ENCODE measurements around the gene FGD2. TPM values are rescaled to one million over a fixed set of nuclear protein-coding genes. Genes with fewer than 3 reads are reported as not detected.
A peak's percentile ranks its signal among the peaks of the same experiment; 100 is the strongest.

Gene FGD2
- total and polyA plus RNA-seq, 5 donors from 2014 or later, result 0.21 to 1.9 (median 0.60) TPM; not detected in 1

DNA sequence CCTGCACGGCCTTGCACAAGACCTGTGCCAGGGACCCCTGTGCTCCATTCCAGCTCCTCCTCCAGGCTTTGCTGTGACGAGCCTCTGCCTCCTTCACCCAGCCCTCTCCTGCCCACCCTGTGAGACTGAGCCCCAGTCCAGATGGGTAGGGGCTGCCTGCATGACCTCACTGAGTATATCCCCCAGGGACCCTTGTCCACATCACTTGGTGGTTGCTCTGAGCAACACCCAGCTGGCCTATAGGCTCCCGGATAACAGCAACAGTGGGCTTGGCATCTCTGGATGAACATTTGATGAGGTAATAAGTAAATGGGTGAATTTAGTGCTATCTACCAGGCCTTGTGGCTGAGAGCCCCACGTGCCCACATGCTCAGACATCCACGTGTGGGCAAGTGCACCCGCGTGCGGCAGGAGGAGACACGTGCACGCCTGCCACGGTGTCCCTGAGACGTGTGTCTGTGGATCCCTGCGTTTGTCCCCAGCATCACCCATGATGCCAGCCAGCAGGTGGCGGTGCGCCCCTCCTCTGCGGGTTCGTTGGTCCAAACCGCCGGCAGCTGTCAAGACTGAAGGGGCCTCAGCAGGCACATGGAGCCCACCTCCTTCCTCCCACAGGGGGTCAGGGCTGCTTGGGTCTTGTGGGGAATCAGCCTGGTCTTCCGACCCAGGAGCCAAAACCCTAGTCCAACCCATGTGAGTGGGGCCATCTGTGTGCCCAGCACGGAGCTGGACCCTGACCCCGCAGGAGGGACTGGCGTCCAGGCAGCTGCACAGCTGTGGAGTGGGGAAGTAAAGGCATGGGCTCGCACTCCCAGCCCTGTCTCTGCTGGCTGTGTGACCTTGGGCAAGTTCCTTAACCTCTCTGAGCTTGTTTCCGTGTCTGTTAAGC lies 45.9 kb downstream of the FGD2 start:
- H3K27ac Mint-ChIP-seq, result peak overlapping the region; percentile 93 to 99 (median 97)
- ATAC-seq (ENCODE audit: low read depth in 2 of 2), result peak; percentile 72 to 73

DNA sequence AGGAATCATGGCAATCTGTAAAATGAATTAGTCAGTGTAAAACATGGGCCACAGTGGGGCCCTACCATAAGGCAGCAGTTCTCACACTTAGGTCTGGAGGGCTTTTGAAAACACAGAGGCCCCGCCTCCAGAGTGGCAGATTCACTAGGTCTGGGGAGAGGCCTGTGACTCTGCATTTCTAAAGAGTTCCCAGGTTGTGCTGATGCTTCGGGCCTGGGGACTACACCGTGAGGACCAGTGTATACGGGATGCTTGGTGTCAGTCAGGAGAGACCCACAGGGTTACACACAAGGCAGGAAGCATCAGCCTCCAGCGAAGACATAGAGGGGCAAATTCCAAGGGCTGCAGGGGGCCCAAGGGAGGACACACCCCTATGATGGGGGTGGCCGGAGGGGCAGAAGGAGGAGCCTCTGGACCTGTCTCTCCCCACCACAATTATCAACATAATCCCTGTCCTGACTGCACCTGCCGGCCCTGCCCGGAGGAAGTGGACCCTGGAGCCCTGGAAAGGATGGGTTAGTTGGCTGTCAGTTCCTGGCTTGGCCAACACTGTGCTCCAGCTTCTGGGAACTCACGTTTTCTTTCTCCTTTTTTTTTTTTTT lies 46.7 kb downstream of the FGD2 start:
- DNase-seq, result peak in 1 of 3 donors; percentile 72
- H3K9me3 Mint-ChIP-seq, result peaks cover 0 to 1% (median 0%) of the 10 kb centered on the region in 7 donors
- Histone ChIP-seq H3K4me3 (ENCODE audit: low read depth, low read length) (no peak overlapping the region), H3K9me3 (ENCODE audit: control insufficient read depth in 2 of 2, low read length in 2 of 2) (no peaks in the 10 kb centered on the region), H3K36me3 (ENCODE audit: control insufficient read depth, insufficient read depth, low read length) (no peaks in the 10 kb centered on the region), H3K27ac (ENCODE audit: insufficient read depth, low read length, poor library complexity, severe bottlenecking) (peak overlapping the region; percentile 3), H3K27me3 (ENCODE audit: control insufficient read depth, insufficient read depth, low read length) (no peaks in the 10 kb centered on the region), H3K4me1 (ENCODE audit: control insufficient read depth, insufficient read depth, low read length, poor library complexity, severe bottlenecking) (peaks cover 49% of the 10 kb centered on the region)
- no peaks in the 10 kb centered on the region for H3K27me3 Mint-ChIP-seq
- peak overlapping the region; percentile 17 to 97 (median 90) for H3K27ac Mint-ChIP-seq
- no peak for ATAC-seq (ENCODE audit: low read depth in 2 of 2)
- H3K4me3 Mint-ChIP-seq, result peak overlapping the region; percentile 60 to 79 (median 65)
- peaks cover 14 to 55% (median 46%) of the 10 kb centered on the region in 4 donors for H3K4me1 Mint-ChIP-seq
- H3K36me3 Mint-ChIP-seq, result no peaks in the 10 kb centered on the region

More for the DNA sequence above, 45.9 kb downstream of the FGD2 start:
- peak; percentile 73 to 97 (median 84) for DNase-seq
- Mint-ChIP-seq H3K9me3 (peaks cover 0 to 3% (median 0%) of the 10 kb centered on the region in 7 donors), H3K36me3 (no peaks in the 10 kb centered on the region), H3K4me1 (peaks cover 19 to 63% (median 51%) of the 10 kb centered on the region in 4 donors), H3K27me3 (no peaks in the 10 kb centered on the region), H3K4me3 (peak overlapping the region; percentile 65 to 83 (median 75))
- Histone ChIP-seq H3K4me1 (ENCODE audit: control insufficient read depth, insufficient read depth, low read length, poor library complexity, severe bottlenecking) (peaks cover 57% of the 10 kb centered on the region), H3K27me3 (ENCODE audit: control insufficient read depth, insufficient read depth, low read length) (no peaks in the 10 kb centered on the region), H3K27ac (ENCODE audit: insufficient read depth, low read length, poor library complexity, severe bottlenecking) (peak overlapping the region; percentile 85), H3K4me3 (ENCODE audit: low read depth, low read length) (no peak overlapping the region), H3K9me3 (ENCODE audit: control insufficient read depth in 2 of 2, low read length in 2 of 2) (no peaks in the 10 kb centered on the region), H3K36me3 (ENCODE audit: control insufficient read depth, insufficient read depth, low read length) (no peaks in the 10 kb centered on the region)

DNA sequence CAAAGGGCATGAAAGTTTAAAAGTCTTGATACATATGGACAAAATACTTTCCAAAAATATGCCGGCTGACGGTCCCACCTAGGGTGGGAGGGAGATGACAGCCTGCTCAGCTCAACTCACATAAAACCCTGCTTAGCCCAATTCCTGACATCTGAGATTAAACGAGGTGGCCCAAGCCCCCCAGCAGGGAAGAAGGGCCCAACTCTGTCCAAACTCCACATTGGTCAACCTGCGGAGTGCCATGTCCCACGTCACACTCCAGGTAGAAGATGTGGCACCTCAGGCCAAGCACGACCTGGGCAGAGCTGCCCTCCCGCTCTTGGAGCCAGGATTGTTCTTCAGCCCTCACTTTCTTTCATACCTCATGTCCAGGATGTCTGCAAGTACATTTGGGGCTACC lies 48.2 kb downstream of the FGD2 start:
- Histone ChIP-seq H3K27me3 (ENCODE audit: control insufficient read depth, insufficient read depth, low read length) (no peaks in the 10 kb centered on the region), H3K9me3 (ENCODE audit: control insufficient read depth in 2 of 2, low read length in 2 of 2) (no peaks in the 10 kb centered on the region), H3K36me3 (ENCODE audit: control insufficient read depth, insufficient read depth, low read length) (no peaks in the 10 kb centered on the region), H3K4me1 (ENCODE audit: control insufficient read depth, insufficient read depth, low read length, poor library complexity, severe bottlenecking) (peaks cover 34% of the 10 kb centered on the region), H3K27ac (ENCODE audit: insufficient read depth, low read length, poor library complexity, severe bottlenecking) (no peak overlapping the region), H3K4me3 (ENCODE audit: low read depth, low read length) (no peak overlapping the region)
- H3K4me1 Mint-ChIP-seq, result peaks cover 8 to 40% (median 34%) of the 10 kb centered on the region in 4 donors
- DNase-seq, result no peak
- H3K9me3 Mint-ChIP-seq, result no peaks in the 10 kb centered on the region
- peak overlapping the region in 1 of 3 donors; percentile 42 for H3K27ac Mint-ChIP-seq
- H3K4me3 Mint-ChIP-seq, result no peak overlapping the region
- no peaks in the 10 kb centered on the region for H3K27me3 Mint-ChIP-seq
- no peak for ATAC-seq (ENCODE audit: low read depth in 2 of 2)
- H3K36me3 Mint-ChIP-seq, result no peaks in the 10 kb centered on the region

DNA sequence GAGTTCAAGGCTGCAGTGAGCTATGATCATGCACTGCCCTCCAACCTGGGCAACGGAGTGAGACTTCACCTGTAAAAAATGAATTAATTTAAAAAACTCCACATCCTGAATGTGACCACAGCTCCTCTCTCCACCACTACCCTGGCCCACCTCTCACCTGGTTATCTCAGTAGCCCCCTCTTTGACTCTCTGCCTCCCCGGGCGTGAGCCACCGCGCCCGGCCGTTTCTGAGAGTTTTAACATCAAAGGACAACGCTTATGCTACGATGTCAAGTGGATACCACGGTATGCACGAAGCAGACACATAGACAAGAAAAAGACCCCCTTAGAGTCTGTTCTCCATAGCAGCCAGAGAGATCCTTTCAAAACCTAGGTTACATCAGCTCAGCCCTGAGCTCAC lies 48.7 kb downstream of the FGD2 start:
- Histone ChIP-seq H3K36me3 (ENCODE audit: control insufficient read depth, insufficient read depth, low read length) (no peaks in the 10 kb centered on the region), H3K27ac (ENCODE audit: insufficient read depth, low read length, poor library complexity, severe bottlenecking) (no peak overlapping the region), H3K9me3 (ENCODE audit: control insufficient read depth in 2 of 2, low read length in 2 of 2) (no peaks in the 10 kb centered on the region), H3K4me3 (ENCODE audit: low read depth, low read length) (no peak overlapping the region), H3K27me3 (ENCODE audit: control insufficient read depth, insufficient read depth, low read length) (no peaks in the 10 kb centered on the region), H3K4me1 (ENCODE audit: control insufficient read depth, insufficient read depth, low read length, poor library complexity, severe bottlenecking) (peaks cover 29% of the 10 kb centered on the region)
- Mint-ChIP-seq H3K4me3 (peak overlapping the region in 1 of 4 donors; percentile 60), H3K27me3 (no peaks in the 10 kb centered on the region), H3K4me1 (peaks cover 3 to 35% (median 29%) of the 10 kb centered on the region in 4 donors), H3K36me3 (no peaks in the 10 kb centered on the region), H3K9me3 (no peaks in the 10 kb centered on the region), H3K27ac (peak overlapping the region in 2 of 3 donors; percentile 66 to 81)
- ATAC-seq (ENCODE audit: low read depth in 2 of 2) (no peak), DNase-seq (no peak)

DNA sequence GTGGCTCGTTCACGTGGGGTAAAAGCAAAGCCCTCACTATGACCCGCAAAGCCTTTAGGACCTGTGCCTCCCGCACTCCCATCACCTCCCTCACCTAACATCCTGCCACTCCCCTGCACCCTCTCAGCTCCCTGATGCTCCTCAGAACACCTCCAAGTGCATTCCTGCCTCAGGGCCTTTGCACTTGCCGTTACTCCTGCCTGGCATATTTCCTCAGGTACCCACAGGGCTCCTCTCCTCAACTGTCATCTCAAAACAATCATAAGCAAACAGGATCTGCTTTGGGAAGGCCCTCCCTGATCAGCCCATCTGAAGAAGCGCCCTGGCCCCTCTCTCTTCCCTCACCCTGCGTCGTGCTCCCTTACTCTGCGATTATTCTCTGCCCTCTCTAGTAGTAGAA lies 49.1 kb downstream of the FGD2 start:
- H3K4me3 ChIP-seq (ENCODE audit: low read depth, low read length), result no peak overlapping the region
- Mint-ChIP-seq H3K4me1 (peaks cover 0 to 31% (median 25%) of the 10 kb centered on the region in 4 donors), H3K27ac (peak overlapping the region in 1 of 3 donors; percentile 81), H3K27me3 (no peaks in the 10 kb centered on the region), H3K9me3 (no peaks in the 10 kb centered on the region), H3K4me3 (peak overlapping the region in 1 of 4 donors; percentile 60), H3K36me3 (no peaks in the 10 kb centered on the region)
- H3K27ac ChIP-seq (ENCODE audit: insufficient read depth, low read length, poor library complexity, severe bottlenecking), result no peak overlapping the region
- no peaks in the 10 kb centered on the region for H3K27me3 ChIP-seq (ENCODE audit: control insufficient read depth, insufficient read depth, low read length)
- H3K9me3 ChIP-seq (ENCODE audit: control insufficient read depth in 2 of 2, low read length in 2 of 2), result no peaks in the 10 kb centered on the region
- H3K4me1 ChIP-seq (ENCODE audit: control insufficient read depth, insufficient read depth, low read length, poor library complexity, severe bottlenecking), result peaks cover 25% of the 10 kb centered on the region
- no peaks in the 10 kb centered on the region for H3K36me3 ChIP-seq (ENCODE audit: control insufficient read depth, insufficient read depth, low read length)
- DNase-seq, result no peak
- no peak for ATAC-seq (ENCODE audit: low read depth in 2 of 2)

DNA sequence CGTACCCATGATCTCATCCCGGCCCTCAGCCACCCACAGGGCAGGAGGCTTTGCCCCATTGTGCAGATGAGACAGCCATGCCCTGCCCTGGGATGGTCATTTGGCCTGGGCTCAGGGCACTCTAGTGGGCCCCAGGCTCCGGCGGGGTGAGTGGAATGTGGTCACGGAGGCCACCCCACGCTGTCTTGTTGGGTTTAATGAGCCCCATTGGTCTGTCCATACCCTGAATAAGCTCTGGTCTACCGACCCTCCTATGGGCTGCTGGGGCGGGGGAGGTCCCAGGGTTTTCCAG lies 50.6 kb downstream of the FGD2 start:
- no peaks in the 10 kb centered on the region for H3K27me3 ChIP-seq (ENCODE audit: control insufficient read depth, insufficient read depth, low read length)
- Mint-ChIP-seq H3K27ac (no peak overlapping the region), H3K27me3 (no peaks in the 10 kb centered on the region), H3K4me1 (peaks cover 0 to 16% (median 13%) of the 10 kb centered on the region in 4 donors), H3K4me3 (no peak overlapping the region), H3K36me3 (no peaks in the 10 kb centered on the region), H3K9me3 (no peaks in the 10 kb centered on the region)
- no peak for DNase-seq
- ATAC-seq (ENCODE audit: low read depth in 2 of 2), result no peak
- H3K4me3 ChIP-seq (ENCODE audit: low read depth, low read length), result no peak overlapping the region
- no peaks in the 10 kb centered on the region for H3K36me3 ChIP-seq (ENCODE audit: control insufficient read depth, insufficient read depth, low read length)
- H3K27ac ChIP-seq (ENCODE audit: insufficient read depth, low read length, poor library complexity, severe bottlenecking), result no peak overlapping the region
- no peaks in the 10 kb centered on the region for H3K9me3 ChIP-seq (ENCODE audit: control insufficient read depth in 2 of 2, low read length in 2 of 2)
- H3K4me1 ChIP-seq (ENCODE audit: control insufficient read depth, insufficient read depth, low read length, poor library complexity, severe bottlenecking), result peaks cover 10% of the 10 kb centered on the region

DNA sequence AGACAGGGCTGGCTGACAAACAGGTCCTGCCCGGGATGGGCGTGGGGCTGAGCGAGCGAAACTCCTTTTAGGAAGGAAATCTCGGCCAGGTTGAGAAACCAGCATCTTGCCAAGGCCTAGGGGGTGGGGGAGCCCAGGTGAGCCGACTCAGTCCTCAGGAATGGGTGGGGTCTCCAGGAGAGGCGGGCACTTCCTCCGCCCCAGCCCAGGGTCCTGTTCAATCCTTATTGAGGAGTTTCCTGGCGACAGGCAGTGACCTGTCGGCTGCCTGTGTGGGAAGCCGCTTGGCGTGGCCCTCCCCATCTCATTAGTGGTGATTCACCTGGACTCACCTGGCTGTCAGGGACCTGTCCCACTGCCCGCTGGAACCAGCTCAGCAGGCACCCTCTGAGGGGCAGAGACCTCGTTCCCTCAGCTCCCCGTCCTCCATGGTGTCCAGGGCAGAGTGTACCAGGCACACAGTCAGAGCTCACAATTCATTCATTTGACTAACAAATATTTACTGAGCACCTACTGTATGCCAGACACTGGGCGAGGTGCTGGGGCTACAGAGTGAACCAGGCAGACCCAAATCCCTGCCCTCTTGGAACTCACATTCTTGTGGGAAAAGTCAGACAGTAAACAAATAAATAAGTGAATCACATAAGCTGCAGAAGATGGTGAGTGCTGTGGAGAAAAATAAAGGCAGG lies 51.1 kb downstream of the FGD2 start:
- peak overlapping the region in 1 of 3 donors; percentile 42 for H3K27ac Mint-ChIP-seq

More for the DNA sequence above, 51.1 kb downstream of the FGD2 start:
- Histone ChIP-seq H3K27ac (ENCODE audit: insufficient read depth, low read length, poor library complexity, severe bottlenecking) (no peak overlapping the region), H3K9me3 (ENCODE audit: control insufficient read depth in 2 of 2, low read length in 2 of 2) (no peaks in the 10 kb centered on the region), H3K36me3 (ENCODE audit: control insufficient read depth, insufficient read depth, low read length) (no peaks in the 10 kb centered on the region), H3K4me1 (ENCODE audit: control insufficient read depth, insufficient read depth, low read length, poor library complexity, severe bottlenecking) (peaks cover 5% of the 10 kb centered on the region), H3K4me3 (ENCODE audit: low read depth, low read length) (no peak overlapping the region), H3K27me3 (ENCODE audit: control insufficient read depth, insufficient read depth, low read length) (no peaks in the 10 kb centered on the region)
- ATAC-seq (ENCODE audit: low read depth in 2 of 2) (no peak), DNase-seq (no peak)
- Mint-ChIP-seq H3K4me1 (peaks cover 0 to 11% (median 8%) of the 10 kb centered on the region in 4 donors), H3K27me3 (no peaks in the 10 kb centered on the region), H3K4me3 (no peak overlapping the region), H3K36me3 (no peaks in the 10 kb centered on the region), H3K9me3 (no peaks in the 10 kb centered on the region)

Measured in CD4-positive, CD25-positive, alpha-beta regulatory T cell (primary cell).